Gastroesophageal sphincter (tissue), 4 donors: ENCODE measurements around the gene TTC3. TPM values are rescaled to one million over a fixed set of nuclear protein-coding genes. Genes with fewer than 3 reads are reported as not detected.

ENCODE experiments used
- ATAC-seq: fragments of 150-250 bp; one replicate; pipeline ENCODE4 v1.9.1; 2016; ENCODE audit warnings: mild to moderate bottlenecking, moderate library complexity
- H3K27ac ChIP-seq, 4 donors: fragments of 200-600 bp; sonication (generic) in 3 of 4; 1 replicate in 3 of 4; 2 replicates in 1 of 4; pipeline ENCODE4 v1.5.1; 2016 to 2019
- H3K27me3 ChIP-seq: fragments of 200-600 bp; sonication (generic); one replicate; pipeline ENCODE4 v1.5.1; 2019
- H3K36me3 ChIP-seq, 2 donors: fragments of 200-600 bp; sonication (generic); one replicate each; pipeline ENCODE4 v1.5.1; 2019; ENCODE audit warnings: control low read depth in 1 of 2
- H3K4me1 ChIP-seq, 3 donors: fragments of 200-600 bp; sonication (generic); 1 replicate in 2 of 3; 2 replicates in 1 of 3; pipeline ENCODE4 v1.5.1; 2016 to 2019; ENCODE audit warnings: control low read depth in 2 of 3
- H3K4me3 ChIP-seq, 2 donors: fragments of 200-600 bp; sonication (generic); one replicate each; pipeline ENCODE4 v1.5.1; 2019; ENCODE audit warnings: mild to moderate bottlenecking in 1 of 2, moderate library complexity in 1 of 2
- H3K9me3 ChIP-seq, 3 donors: fragments of 200-600 bp; sonication (generic); one replicate each; pipeline ENCODE4 v1.5.1; 2017 to 2019; ENCODE audit warnings: control low read depth in 2 of 3
- CTCF ChIP-seq, 4 experiments: fragments of 200-600 bp in 2 of 4; fragments of 450-650 bp in 2 of 4; sonication (generic) in 1 of 4; IDR thresholded peaks; one replicate each; pipeline ENCODE4 v1.5.1; 2017 to 2019; ENCODE audit warnings: antibody characterized with exemption in 4 of 4, mild to moderate bottlenecking in 2 of 4, moderate library complexity in 2 of 4
- EP300 ChIP-seq: sonication (generic); formaldehyde crosslinking; IDR thresholded peaks from one replicate; pipeline ENCODE4 v1.6.1; 2017; ENCODE audit warnings: antibody characterized with exemption, mild to moderate bottlenecking
- POLR2A ChIP-seq, 2 donors: fragments of 450-650 bp; IDR thresholded peaks; one replicate each; pipeline ENCODE4 v1.6.1; 2017; ENCODE audit warnings: antibody characterized with exemption in 2 of 2, mild to moderate bottlenecking in 2 of 2, moderate library complexity in 1 of 2
- POLR2AphosphoS5 ChIP-seq: sonication (generic); formaldehyde crosslinking; IDR thresholded peaks from one replicate; pipeline ENCODE4 v1.6.1; 2017; ENCODE audit warnings: antibody characterized with exemption
- WGBS, 2 donors: methylation state at CpG; one replicate each; pipeline ENCODE4 v1.1.5; 2018; ENCODE audit warnings: low coverage in 1 of 2; 5-methylcytosine and 5-hydroxymethylcytosine counted together
- total RNA-seq, 4 donors: library from RNA; depleted of rRNA; stranded (reverse); fragments of >200 nt; gene quantifications; one replicate each; pipeline ENCODE4 v1.1.0, GENCODE V29; 2016

Gene TTC3
- total RNA-seq: 100 to 1,000 TPM in 3 of 4 donors, 10 to 100 TPM in 1; 85.1 to 157 (median 127) TPM

- peak within 1 kb of the TSS; percentile 89 to 99 (median 99) for H3K27ac ChIP-seq
Observed at GRCh38 chr21:37072988-37073416, at the start of gene TTC3, which contains the start of gene PIGP. Gene TTC3 (plus strand): TSS chr21:37073254. CDS start chr21:37087258, 14,004 bp downstream. Gene PIGP (minus strand): TSS chr21:37073071. CDS start chr21:37072515, 556 bp downstream.

GRCh38 chr21:37026499-37026898 is 46.6 kb upstream of the TTC3 start:
- 26 to 46% methylated on average over 3 to 4 of the region's 4 CpGs for WGBS, 2 donors
- Histone ChIP-seq H3K27ac (no peak overlapping the region), H3K9me3 (no peaks in the 10 kb centered on the region), H3K4me1 (no peaks in the 10 kb centered on the region), H3K27me3 (no peaks in the 10 kb centered on the region), H3K4me3 (no peak overlapping the region), H3K36me3 (no peaks in the 10 kb centered on the region)
- no peak for ATAC-seq
- TF ChIP-seq POLR2AphosphoS5: no peak
- no peak for TF ChIP-seq EP300
- TF ChIP-seq CTCF (IDR thresholded peaks at IDR 0.05): no peak
- TF ChIP-seq POLR2A (IDR thresholded peaks at IDR 0.05): no peak

More at GRCh38 chr21:37072988-37073416, at the start of gene TTC3, which contains the start of gene PIGP:
- TF ChIP-seq CTCF (IDR thresholded peaks at IDR 0.05) (no peak), EP300 (no peak), POLR2AphosphoS5 (peak; percentile 54), POLR2A (IDR thresholded peaks at IDR 0.05) (peak; percentile 88 to 94)
- WGBS, 2 donors: no CpG with 5 or more reads among the region's 61 CpGs
- peak; percentile 92 for ATAC-seq
- Histone ChIP-seq H3K27me3 (no peaks in the 10 kb centered on the region), H3K36me3 (peaks cover 0 to 12% of the 10 kb centered on the region in 2 donors), H3K9me3 (no peaks in the 10 kb centered on the region), H3K4me3 (peak within 1 kb of the TSS; percentile 82 to 98), H3K4me1 (peaks cover 0 to 37% (median 11%) of the 10 kb centered on the region in 3 donors)

- Histone ChIP-seq H3K4me3 (no peak overlapping the region), H3K36me3 (no peaks in the 10 kb centered on the region), H3K27me3 (no peaks in the 10 kb centered on the region), H3K27ac (no peak overlapping the region), H3K4me1 (peaks cover 0 to 12% (median 0%) of the 10 kb centered on the region in 3 donors), H3K9me3 (no peaks in the 10 kb centered on the region)
- TF ChIP-seq EP300 (no peak), POLR2A (IDR thresholded peaks at IDR 0.05) (no peak), POLR2AphosphoS5 (no peak), CTCF (IDR thresholded peaks at IDR 0.05) (no peak)
- no peak for ATAC-seq
- WGBS, 2 donors: 81 to 82% methylated on average over 4 of the region's 4 CpGs
Observed at GRCh38 chr21:37028570-37028969, 44.5 kb upstream of the TTC3 start.

GRCh38 chr21:37030864-37031263 is 42.2 kb upstream of the TTC3 start:
- no peak for ATAC-seq
- TF ChIP-seq CTCF (IDR thresholded peaks at IDR 0.05): no peak
- TF ChIP-seq POLR2AphosphoS5: no peak
- TF ChIP-seq POLR2A (IDR thresholded peaks at IDR 0.05): no peak
- TF ChIP-seq EP300: no peak

GRCh38 chr21:37032293-37032692 is 40.8 kb upstream of the TTC3 start:
- 81 to 96% methylated on average over 4 to 5 of the region's 5 CpGs for WGBS, 2 donors
- Histone ChIP-seq H3K27ac (peak overlapping the region in 1 of 4 donors; percentile 40), H3K4me1 (peaks cover 0 to 12% (median 0%) of the 10 kb centered on the region in 3 donors), H3K27me3 (no peaks in the 10 kb centered on the region), H3K4me3 (no peak overlapping the region), H3K36me3 (no peaks in the 10 kb centered on the region), H3K9me3 (no peaks in the 10 kb centered on the region)
- ATAC-seq: no peak
- TF ChIP-seq EP300: no peak

More at GRCh38 chr21:37030864-37031263, 42.2 kb upstream of the TTC3 start:
- H3K9me3 ChIP-seq: no peaks in the 10 kb centered on the region
- peaks cover 0 to 12% (median 0%) of the 10 kb centered on the region in 3 donors for H3K4me1 ChIP-seq
- H3K27ac ChIP-seq: no peak overlapping the region
- no peak overlapping the region for H3K4me3 ChIP-seq
- 98 to 100% methylated on average over 1 to 4 of the region's 4 CpGs for WGBS, 2 donors
- no peaks in the 10 kb centered on the region for H3K27me3 ChIP-seq
- no peaks in the 10 kb centered on the region for H3K36me3 ChIP-seq
